ENCODE measurements around the gene UNG. TPM values are rescaled to one million over a fixed set of nuclear protein-coding genes. Genes with fewer than 3 reads are reported as not detected.
A peak's percentile ranks its signal among the peaks of the same experiment; 100 is the strongest.
"Not testable (repeated sequence)": the region's sequence is repeated elsewhere in the genome, so short reads cannot be mapped to it uniquely, and the experiment has no call there.

The UNG gene
- total RNA-seq, 6 experiments from 2014 or later = 16.3 to 42.7 (median 21.2) TPM

DNA sequence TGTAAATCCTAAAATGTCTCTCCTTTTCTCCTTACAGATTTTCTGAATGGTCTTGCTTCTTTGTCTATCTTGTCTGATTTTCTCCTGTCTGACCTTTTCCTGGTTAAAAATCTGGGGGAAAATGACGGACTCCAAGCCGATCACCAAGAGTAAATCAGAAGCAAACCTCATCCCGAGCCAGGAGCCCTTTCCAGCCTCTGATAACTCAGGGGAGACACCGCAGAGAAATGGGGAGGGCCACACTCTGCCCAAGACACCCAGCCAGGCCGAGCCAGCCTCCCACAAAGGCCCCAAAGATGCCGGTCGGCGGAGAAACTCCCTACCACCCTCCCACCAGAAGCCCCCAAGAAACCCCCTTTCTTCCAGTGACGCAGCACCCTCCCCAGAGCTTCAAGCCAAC lies 42.0 kb downstream of the UNG start:
- peaks cover 0 to 31% (median 2%) of the 10 kb centered on the region in 4 donors for H3K36me3 ChIP-seq
- ATAC-seq = no peak
- H3K4me3 ChIP-seq = no peak overlapping the region
- DNase-seq = no peak
- H3K9me3 ChIP-seq = no peaks in the 10 kb centered on the region
- H3K27me3 ChIP-seq = no peaks in the 10 kb centered on the region
- TF ChIP-seq, protein P1, sequence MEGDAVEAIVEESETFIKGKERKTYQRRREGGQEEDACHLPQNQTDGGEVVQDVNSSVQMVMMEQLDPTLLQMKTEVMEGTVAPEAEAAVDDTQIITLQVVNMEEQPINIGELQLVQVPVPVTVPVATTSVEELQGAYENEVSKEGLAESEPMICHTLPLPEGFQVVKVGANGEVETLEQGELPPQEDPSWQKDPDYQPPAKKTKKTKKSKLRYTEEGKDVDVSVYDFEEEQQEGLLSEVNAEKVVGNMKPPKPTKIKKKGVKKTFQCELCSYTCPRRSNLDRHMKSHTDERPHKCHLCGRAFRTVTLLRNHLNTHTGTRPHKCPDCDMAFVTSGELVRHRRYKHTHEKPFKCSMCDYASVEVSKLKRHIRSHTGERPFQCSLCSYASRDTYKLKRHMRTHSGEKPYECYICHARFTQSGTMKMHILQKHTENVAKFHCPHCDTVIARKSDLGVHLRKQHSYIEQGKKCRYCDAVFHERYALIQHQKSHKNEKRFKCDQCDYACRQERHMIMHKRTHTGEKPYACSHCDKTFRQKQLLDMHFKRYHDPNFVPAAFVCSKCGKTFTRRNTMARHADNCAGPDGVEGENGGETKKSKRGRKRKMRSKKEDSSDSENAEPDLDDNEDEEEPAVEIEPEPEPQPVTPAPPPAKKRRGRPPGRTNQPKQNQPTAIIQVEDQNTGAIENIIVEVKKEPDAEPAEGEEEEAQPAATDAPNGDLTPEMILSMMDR (IDR thresholded peaks at IDR 0.05) = no peak
- TF ChIP-seq POLR2A (IDR thresholded peaks at IDR 0.05) = no peak
- WGBS (ENCODE audit: insufficient coverage, low coverage, low lambda C conversion rate, missing lambda C conversion rate) = 67% methylated on average over 5 of the region's 9 CpGs
- H3K4me1 ChIP-seq = peaks cover 0 to 93% (median 32%) of the 10 kb centered on the region in 4 donors
- intact Hi-C loops (cut with DNase I) = loop anchor here (10.0 kb wide), 1 partner anchor 55 kb away; no protein-coding TSS in a partner anchor
- peak overlapping the region in 1 of 3 donors; percentile 57 for H3K27ac ChIP-seq

GRCh38 chr12:109139791-109140190 lies 42.4 kb downstream of the UNG start:
- no CpG with 5 or more reads among the region's 7 CpGs for WGBS (ENCODE audit: insufficient coverage, low coverage, low lambda C conversion rate, missing lambda C conversion rate)
- peaks cover 0 to 93% (median 32%) of the 10 kb centered on the region in 4 donors for H3K4me1 ChIP-seq
- H3K27ac ChIP-seq = peak overlapping the region in 1 of 3 donors; percentile 57
- TF ChIP-seq, protein P1 (IDR thresholded peaks at IDR 0.05) = no peak
- no peak for TF ChIP-seq POLR2A (IDR thresholded peaks at IDR 0.05)
- intact Hi-C loops (cut with DNase I) = loop anchor here (10.0 kb wide), 1 partner anchor 55 kb away; no protein-coding TSS in a partner anchor
- H3K9me3 ChIP-seq = no peaks in the 10 kb centered on the region
- DNase-seq (no peak), ATAC-seq (no peak)
- H3K4me3 ChIP-seq = no peak overlapping the region
- H3K27me3 ChIP-seq = no peaks in the 10 kb centered on the region
- peaks cover 0 to 31% (median 2%) of the 10 kb centered on the region in 4 donors for H3K36me3 ChIP-seq

DNA sequence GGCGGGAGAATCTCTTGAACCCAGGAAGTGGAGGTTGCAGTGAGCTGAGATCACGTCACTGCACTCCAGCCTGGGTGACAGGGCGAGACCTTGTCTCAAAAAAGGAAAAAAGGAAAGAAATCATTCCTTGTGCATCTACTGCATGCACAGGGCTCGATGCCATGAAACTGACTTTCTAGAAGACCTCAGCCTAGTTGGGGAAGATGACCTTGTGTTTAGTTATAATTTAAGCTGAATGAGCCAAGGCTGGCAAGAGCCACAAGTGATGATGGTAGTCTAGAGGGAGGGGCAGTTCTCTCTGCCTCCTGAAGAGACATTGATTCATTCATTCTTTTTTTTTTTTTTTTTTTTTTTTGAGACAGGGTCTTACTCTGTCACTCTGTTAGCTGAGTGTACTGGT lies 43.2 kb downstream of the UNG start:
- Histone ChIP-seq H3K27me3 (no peaks in the 10 kb centered on the region), H3K27ac (peak overlapping the region in 1 of 3 donors; percentile 57), H3K4me1 (peaks cover 0 to 92% (median 34%) of the 10 kb centered on the region in 4 donors), H3K9me3 (no peaks in the 10 kb centered on the region), H3K36me3 (peaks cover 0 to 31% (median 2%) of the 10 kb centered on the region in 4 donors), H3K4me3 (no peak overlapping the region)
- no peak for TF ChIP-seq POLR2A (IDR thresholded peaks at IDR 0.05)
- TF ChIP-seq, protein P1 (IDR thresholded peaks at IDR 0.05) = no peak
- ATAC-seq (peak; percentile 21 to 50 (median 30)), DNase-seq (peak in 1 of 3 donors; percentile 55)
- intact Hi-C loops (cut with DNase I) = no loop called here
- 45% methylated on average over 4 of the region's 4 CpGs for WGBS (ENCODE audit: insufficient coverage, low coverage, low lambda C conversion rate, missing lambda C conversion rate)

DNA sequence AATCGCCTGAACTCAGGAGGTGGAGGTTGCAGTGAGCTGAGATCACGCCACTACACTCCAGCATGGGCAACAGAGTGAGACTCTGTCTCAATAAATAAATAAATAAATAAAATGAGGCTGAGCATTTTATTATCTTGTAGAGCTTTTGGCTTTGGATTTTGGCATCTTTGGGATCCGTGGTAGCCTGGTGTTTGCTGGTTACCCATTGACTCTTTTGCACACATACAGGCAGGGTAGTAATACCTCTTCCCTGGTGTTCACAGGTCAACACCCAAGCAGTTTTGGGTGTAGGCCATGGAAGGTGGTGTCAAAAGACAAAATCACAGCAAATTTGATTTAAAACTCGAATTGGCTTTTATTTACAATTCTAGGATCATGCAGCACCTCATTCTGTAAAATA lies 46.8 kb downstream of the UNG start:
- peak; percentile 75 to 84 (median 78) for ATAC-seq
- no peaks in the 10 kb centered on the region for H3K27me3 ChIP-seq
- no peaks in the 10 kb centered on the region for H3K9me3 ChIP-seq
- peaks cover 0 to 26% (median 2%) of the 10 kb centered on the region in 4 donors for H3K36me3 ChIP-seq
- peak in 2 of 3 donors; percentile 48 to 86 for DNase-seq
- WGBS (ENCODE audit: insufficient coverage, low coverage, low lambda C conversion rate, missing lambda C conversion rate) = 9% methylated on average over 4 of the region's 4 CpGs
- intact Hi-C loops (cut with DNase I) = no loop called here
- TF ChIP-seq POLR2A (IDR thresholded peaks at IDR 0.05) = no peak
- TF ChIP-seq, protein P1 (IDR thresholded peaks at IDR 0.05) = no peak
- peaks cover 0 to 93% (median 40%) of the 10 kb centered on the region in 4 donors for H3K4me1 ChIP-seq
- H3K4me3 ChIP-seq = peak overlapping the region in 2 of 3 donors; percentile 5 to 13
- peak overlapping the region; percentile 59 to 87 (median 60) for H3K27ac ChIP-seq

- 75% methylated on average over 1 of the region's 1 CpG for WGBS (ENCODE audit: insufficient coverage, low coverage, low lambda C conversion rate, missing lambda C conversion rate)
- H3K27me3 ChIP-seq; ATAC-seq; DNase-seq; H3K4me3 ChIP-seq; intact Hi-C loops (cut with DNase I); H3K9me3 ChIP-seq; H3K36me3 ChIP-seq: not testable (repeated sequence)
- H3K27ac ChIP-seq = peak overlapping the region in 2 of 3 donors; percentile 17 to 87
- H3K4me1 ChIP-seq = peaks cover 0 to 96% (median 38%) of the 10 kb centered on the region in 4 donors
These were observed 49.7 kb downstream of the UNG start for GRCh38 chr12:109147126-109147525.
